Nephron progenitor cell (in vitro differentiated cells): ENCODE data around the gene WNT4.

Experiments used
- DNase-seq: peaks from one replicate; pipeline ENCODE4 v3.0.0; 2021
- H3K27ac Mint-ChIP-seq: 2 replicates; pipeline ENCODE4 v1.8.0; 2021; ENCODE audit warnings: mild to moderate bottlenecking, moderate library complexity, mixed read lengths
- H3K27me3 Mint-ChIP-seq: 2 replicates; pipeline ENCODE4 v1.8.0; 2021; ENCODE audit warnings: mild to moderate bottlenecking, low read depth, mixed read lengths; ENCODE audit not compliant: poor library complexity
- H3K36me3 Mint-ChIP-seq: 2 replicates; pipeline ENCODE4 v1.8.0; 2021; ENCODE audit warnings: low read depth, mixed read lengths
- H3K4me1 Mint-ChIP-seq: 2 replicates; pipeline ENCODE4 v1.8.0; 2021; ENCODE audit warnings: mixed read lengths
- H3K4me3 Mint-ChIP-seq: 2 replicates; pipeline ENCODE4 v1.8.0; 2021; ENCODE audit warnings: mild to moderate bottlenecking, moderate library complexity, mixed read lengths
- H3K9me3 Mint-ChIP-seq: 2 replicates; pipeline ENCODE4 v1.8.0; 2021; ENCODE audit warnings: mild to moderate bottlenecking, moderate library complexity, mixed read lengths
- TF ChIP-seq, protein P1 (sequence below): fragments of 200-600 bp; sonication (generic); IDR thresholded peaks from 2 replicates; pipeline ENCODE4 v1.5.0; 2021; ENCODE audit warnings: antibody characterized with exemption

The WNT4 gene

DNA sequence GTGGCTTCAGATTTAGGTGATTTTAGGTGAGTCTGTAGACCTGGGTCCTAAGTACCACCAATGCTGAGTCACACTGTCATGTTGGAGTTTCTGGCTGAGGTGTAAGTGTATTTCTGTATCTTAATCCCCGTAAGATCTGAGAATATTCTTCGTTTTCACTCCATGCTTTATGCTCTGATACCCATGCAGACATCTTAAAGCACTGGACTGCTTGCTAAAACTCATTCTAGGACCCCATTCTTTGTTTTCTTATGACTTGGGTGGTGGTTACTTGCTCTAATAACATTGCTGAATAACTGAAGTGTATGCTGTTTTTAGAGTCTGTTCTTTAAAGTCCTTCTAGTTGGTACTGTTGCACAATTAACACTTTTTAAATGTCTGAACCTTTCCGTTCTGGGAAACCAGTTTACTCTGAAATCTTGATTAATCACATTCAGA lies 53.7 kb downstream of the WNT4 start:
- TF ChIP-seq, protein P1, sequence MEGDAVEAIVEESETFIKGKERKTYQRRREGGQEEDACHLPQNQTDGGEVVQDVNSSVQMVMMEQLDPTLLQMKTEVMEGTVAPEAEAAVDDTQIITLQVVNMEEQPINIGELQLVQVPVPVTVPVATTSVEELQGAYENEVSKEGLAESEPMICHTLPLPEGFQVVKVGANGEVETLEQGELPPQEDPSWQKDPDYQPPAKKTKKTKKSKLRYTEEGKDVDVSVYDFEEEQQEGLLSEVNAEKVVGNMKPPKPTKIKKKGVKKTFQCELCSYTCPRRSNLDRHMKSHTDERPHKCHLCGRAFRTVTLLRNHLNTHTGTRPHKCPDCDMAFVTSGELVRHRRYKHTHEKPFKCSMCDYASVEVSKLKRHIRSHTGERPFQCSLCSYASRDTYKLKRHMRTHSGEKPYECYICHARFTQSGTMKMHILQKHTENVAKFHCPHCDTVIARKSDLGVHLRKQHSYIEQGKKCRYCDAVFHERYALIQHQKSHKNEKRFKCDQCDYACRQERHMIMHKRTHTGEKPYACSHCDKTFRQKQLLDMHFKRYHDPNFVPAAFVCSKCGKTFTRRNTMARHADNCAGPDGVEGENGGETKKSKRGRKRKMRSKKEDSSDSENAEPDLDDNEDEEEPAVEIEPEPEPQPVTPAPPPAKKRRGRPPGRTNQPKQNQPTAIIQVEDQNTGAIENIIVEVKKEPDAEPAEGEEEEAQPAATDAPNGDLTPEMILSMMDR, result no peak
- DNase-seq, result no peak
- H3K27ac Mint-ChIP-seq, result no peak overlapping the region
- H3K9me3 Mint-ChIP-seq, result peaks cover 11% of the 10 kb centered on the region
- H3K4me1 Mint-ChIP-seq, result peaks cover 39% of the 10 kb centered on the region
- no peak overlapping the region for H3K4me3 Mint-ChIP-seq
- peaks cover 54% of the 10 kb centered on the region for H3K36me3 Mint-ChIP-seq
- no peaks in the 10 kb centered on the region for H3K27me3 Mint-ChIP-seq

DNA sequence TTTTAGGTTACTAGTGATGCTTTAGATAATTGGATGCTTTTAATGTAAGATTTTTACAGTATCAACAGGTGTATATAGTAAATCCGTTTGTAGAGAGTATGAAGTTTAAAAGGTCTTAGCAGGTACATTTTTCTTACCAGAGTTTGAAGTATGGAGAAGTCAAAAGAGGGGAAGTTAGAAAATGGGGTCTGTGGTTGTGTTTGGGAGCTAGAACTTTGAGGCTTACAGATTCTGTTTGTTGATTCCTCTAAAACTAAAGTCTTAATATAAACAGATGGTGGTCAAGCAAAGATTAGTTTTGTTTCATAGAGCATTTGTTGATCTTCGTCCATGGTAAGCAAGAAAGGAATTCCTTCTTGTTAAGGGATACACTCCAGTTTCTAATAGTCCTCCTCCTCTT lies 54.6 kb downstream of the WNT4 start:
- Mint-ChIP-seq H3K27ac (no peak overlapping the region), H3K36me3 (peaks cover 55% of the 10 kb centered on the region), H3K27me3 (no peaks in the 10 kb centered on the region), H3K4me1 (peaks cover 39% of the 10 kb centered on the region), H3K9me3 (peaks cover 11% of the 10 kb centered on the region), H3K4me3 (no peak overlapping the region)
- TF ChIP-seq, protein P1, result no peak
- no peak for DNase-seq

DNA sequence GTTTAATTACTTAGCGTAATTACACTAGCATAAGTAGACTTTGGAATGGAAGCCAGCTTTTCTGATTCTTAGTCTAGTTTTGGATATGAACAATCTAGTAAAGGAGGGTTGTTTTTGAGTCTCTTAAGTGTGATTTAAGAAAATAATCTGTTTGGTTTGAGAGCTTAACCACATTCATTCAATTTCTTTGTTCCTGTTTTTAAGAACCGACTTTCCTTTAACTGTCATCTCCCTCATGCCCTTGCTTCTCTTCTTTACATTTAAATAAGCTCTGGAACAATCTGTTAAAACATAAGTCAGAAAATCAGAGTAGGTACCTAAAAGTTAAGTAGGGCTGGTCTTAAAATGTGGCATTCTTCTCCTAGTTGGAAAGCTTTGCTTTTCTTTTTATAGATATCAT lies 62.7 kb downstream of the WNT4 start:
- TF ChIP-seq, protein P1, result no peak
- H3K9me3 Mint-ChIP-seq, result peaks cover 10% of the 10 kb centered on the region
- no peak overlapping the region for H3K27ac Mint-ChIP-seq

DNA sequence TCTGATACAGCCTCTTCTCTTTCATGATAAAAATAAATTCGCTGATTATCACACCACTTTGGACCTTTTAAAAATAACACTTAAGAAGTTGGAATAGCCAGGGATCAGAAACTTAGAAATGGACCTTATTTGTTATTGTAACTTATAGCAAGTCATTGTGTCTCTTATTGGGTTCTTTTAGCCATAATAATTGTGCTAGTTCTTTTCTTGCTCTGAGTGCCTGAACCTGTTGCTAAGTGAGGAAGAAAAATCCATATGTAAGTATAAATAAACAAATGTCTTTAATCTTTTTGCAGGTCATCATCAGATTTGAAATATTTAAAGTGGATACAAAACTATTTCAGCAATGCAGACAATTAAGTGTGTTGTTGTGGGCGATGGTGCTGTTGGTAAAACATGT lies 64.8 kb downstream of the WNT4 start:
- Mint-ChIP-seq H3K36me3 (peaks cover 42% of the 10 kb centered on the region), H3K9me3 (no peaks in the 10 kb centered on the region), H3K27ac (no peak overlapping the region), H3K27me3 (no peaks in the 10 kb centered on the region), H3K4me1 (peaks cover 27% of the 10 kb centered on the region), H3K4me3 (no peak overlapping the region)
- TF ChIP-seq, protein P1, result no peak
- no peak for DNase-seq

More for the DNA sequence above, 62.7 kb downstream of the WNT4 start:
- peaks cover 19% of the 10 kb centered on the region for H3K4me1 Mint-ChIP-seq
- peaks cover 60% of the 10 kb centered on the region for H3K36me3 Mint-ChIP-seq
- H3K4me3 Mint-ChIP-seq, result no peak overlapping the region
- DNase-seq, result no peak
- H3K27me3 Mint-ChIP-seq, result no peaks in the 10 kb centered on the region

DNA sequence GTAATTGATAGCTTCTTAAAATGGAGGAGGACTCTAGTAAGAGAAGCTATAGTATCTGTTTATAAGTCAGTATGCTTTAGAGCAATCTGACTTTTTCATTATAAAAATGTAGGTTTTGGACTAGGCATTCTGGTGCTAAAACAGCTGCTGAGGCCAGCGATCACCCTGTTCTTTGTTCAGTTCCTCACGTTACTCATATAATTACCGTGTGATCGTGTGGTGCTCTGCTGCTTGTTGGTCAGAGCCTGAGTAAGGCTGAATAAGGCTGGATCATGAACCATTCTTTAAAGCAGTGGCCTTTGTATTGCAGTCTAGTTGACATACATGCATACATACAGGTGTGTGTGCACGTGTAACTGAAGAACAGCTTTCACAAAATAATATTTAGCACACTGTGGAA lies 65.2 kb downstream of the WNT4 start:
- Mint-ChIP-seq H3K27ac (no peak overlapping the region), H3K4me1 (peaks cover 27% of the 10 kb centered on the region), H3K9me3 (no peaks in the 10 kb centered on the region), H3K4me3 (no peak overlapping the region), H3K27me3 (no peaks in the 10 kb centered on the region), H3K36me3 (peaks cover 42% of the 10 kb centered on the region)
- DNase-seq, result no peak
- TF ChIP-seq, protein P1, result no peak

DNA sequence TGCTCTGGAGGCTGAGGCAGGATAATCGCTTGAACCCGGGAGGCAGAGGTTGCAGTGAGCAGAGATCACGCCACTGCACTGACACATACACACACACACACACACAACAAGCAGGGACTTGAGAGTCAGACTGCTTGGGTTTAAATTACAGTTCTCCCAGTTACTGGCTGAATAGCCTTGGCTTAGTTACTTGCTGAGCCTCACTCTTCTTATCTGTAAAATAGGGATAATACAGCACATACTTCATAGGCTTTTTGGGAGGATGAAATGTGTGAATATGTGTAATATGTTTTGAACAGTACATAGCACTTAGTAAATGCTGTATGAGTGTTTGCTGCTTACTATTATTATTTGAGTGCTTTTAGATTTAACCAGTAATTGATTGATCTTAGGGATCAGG lies 66.6 kb downstream of the WNT4 start:
- DNase-seq, result no peak
- Mint-ChIP-seq H3K36me3 (peaks cover 43% of the 10 kb centered on the region), H3K4me3 (no peak overlapping the region), H3K4me1 (peaks cover 27% of the 10 kb centered on the region), H3K27me3 (no peaks in the 10 kb centered on the region), H3K9me3 (no peaks in the 10 kb centered on the region), H3K27ac (peak overlapping the region; percentile 77)
- TF ChIP-seq, protein P1, result no peak
